Measurements from ENCODE around the gene DNMT3A. TPM values are rescaled to one million over a fixed set of nuclear protein-coding genes. Genes with fewer than 3 reads are reported as not detected.

Gene DNMT3A
- total and polyA plus RNA-seq, 2 of the 8 experiments (the other 6 are each of a cell fraction or from before 2014, with no cell fraction given) = 33.6 to 178 TPM

GRCh38 chr2:25255745-25256487, 85.8 kb downstream of the DNMT3A start:
- 92% methylated on average over 15 of the region's 15 CpGs; no CpG with 5 or more reads in 1 of the 2 experiments for WGBS, 2 experiments (ENCODE audit: extremely low coverage in 1 of 2, insufficient coverage in 1 of 2, insufficient read length in 1 of 2, insufficient replicate concordance in 2 of 2, low coverage in 1 of 2, low lambda C conversion rate in 2 of 2, missing lambda C conversion rate in 1 of 2)
- POLR2A ChIA-PET (ENCODE audit: partially characterized antibody) = interaction anchor here (1.0 to 10.8 kb wide), 4 partner anchors 14 to 22 kb away, joined by 3 to 135 read pairs (median 24); no protein-coding TSS in a partner anchor
- H3K27ac ChIP-seq (ENCODE audit: low read depth, low read length) = no peak overlapping the region
- TF ChIP-seq POU5F1 (IDR thresholded peaks at IDR 0.05; ENCODE audit: low read depth, low read length) = no peak
- no peak for TF ChIP-seq RXRA (IDR thresholded peaks at IDR 0.05; ENCODE audit: insufficient read depth, low read depth, low read length)
- no peak for TF ChIP-seq RBBP5 (IDR thresholded peaks at IDR 0.05; ENCODE audit: borderline replicate concordance, low read depth, low read length)
- TF ChIP-seq CTCF (IDR thresholded peaks at IDR 0.05; ENCODE audit: control extremely low read depth in 1 of 3, insufficient read depth in 1 of 3, low read depth in 1 of 3, low read length in 3 of 3) = no peak
- TF ChIP-seq SP1 (IDR thresholded peaks at IDR 0.05; ENCODE audit: low read depth, low read length) = no peak
- no peak for TF ChIP-seq CTBP2 (IDR thresholded peaks at IDR 0.05; ENCODE audit: borderline replicate concordance, insufficient read depth, insufficient read length, low read length)
- TF ChIP-seq JUN (IDR thresholded peaks at IDR 0.05; ENCODE audit: low read depth, low read length) = no peak
- no peak for TF ChIP-seq GTF2F1 (IDR thresholded peaks at IDR 0.05; ENCODE audit: borderline replicate concordance, low read depth, low read length)

More at GRCh38 chr2:25255745-25256487, 85.8 kb downstream of the DNMT3A start:
- no peak overlapping the region for H4K5ac ChIP-seq (ENCODE audit: insufficient read length, low read depth, low read length)
- H3K79me2 ChIP-seq (ENCODE audit: control insufficient read depth in 1 of 2, insufficient read depth in 2 of 2, low read length in 2 of 2) = peaks cover 0 to 8% of the 10 kb centered on the region in 2 experiments; a peak in 2 of 4 replicates
- no peak overlapping the region for H3K56ac ChIP-seq (replicated peaks; ENCODE audit: insufficient read length, low read depth, low read length)
- 0 out of 2 replicates have a peak overlapping the region, but pooled peaks have one; percentile 32 for H2AK5ac ChIP-seq (ENCODE audit: low read depth, low read length)
- no peak overlapping the region for H3K4me3 ChIP-seq (ENCODE audit: extremely low read depth in 1 of 4, insufficient read depth in 2 of 4, low read depth in 3 of 4, low read length in 4 of 4)
- H2AFZ ChIP-seq (ENCODE audit: low read length) = no peak overlapping the region
- no peak overlapping the region for H2BK120ac ChIP-seq (replicated peaks; ENCODE audit: low read depth, low read length)
- H3K14ac ChIP-seq (ENCODE audit: insufficient read length) = no peak overlapping the region
- CTCF ChIA-PET (ENCODE audit: partially characterized antibody) = interaction anchor here (0.7 to 1.0 kb wide), 2 partner anchors 53 to 311 kb away, joined by 3 read pairs; no protein-coding TSS in a partner anchor
- peak overlapping the region; percentile 93; the same call in 1 of the 2 replicates for H2BK12ac ChIP-seq (ENCODE audit: low read depth, low read length)
- peaks cover 5% of the 10 kb centered on the region for H3K79me1 ChIP-seq (ENCODE audit: low read depth, low read length)
- H2BK20ac ChIP-seq (ENCODE audit: low read length) = 0 out of 2 replicates have a peak overlapping the region, but pooled peaks have one; percentile 48
- no peak overlapping the region for H3K4ac ChIP-seq (replicated peaks; ENCODE audit: insufficient read length, low read depth, low read length)
- no peak overlapping the region for H3K18ac ChIP-seq (ENCODE audit: extremely low read depth, low read length)
- H3K36me3 ChIP-seq (ENCODE audit: control insufficient read depth in 2 of 4, insufficient read depth in 4 of 4, low read length in 3 of 4) = no peaks in the 10 kb centered on the region
- FAIRE-seq (no peak), DNase-seq (ENCODE audit: low read depth in 1 of 2, low spot score in 2 of 2) (no peak)
- peaks cover 7% of the 10 kb centered on the region; the same call in 1 of the 2 replicates for H3K23me2 ChIP-seq (ENCODE audit: low read depth, low read length)
- no peak overlapping the region for H3K23ac ChIP-seq (ENCODE audit: insufficient read length)
- no peaks in the 10 kb centered on the region for H4K20me1 ChIP-seq (replicated peaks in 1 of 2; ENCODE audit: control insufficient read depth in 1 of 2, insufficient read depth in 2 of 2, low read length in 2 of 2)
- H3K4me2 ChIP-seq (ENCODE audit: insufficient read depth in 1 of 2, low read depth in 2 of 2, low read length in 2 of 2) = no peak overlapping the region
- H3K27me3 ChIP-seq (replicated peaks in 1 of 4; ENCODE audit: control insufficient read depth in 3 of 4, extremely low read depth in 1 of 4, insufficient read depth in 3 of 4, low read length in 3 of 4) = no peaks in the 10 kb centered on the region; a peak in 1 of 7 replicates
- no peaks in the 10 kb centered on the region for H3K9me3 ChIP-seq (ENCODE audit: insufficient read depth in 2 of 2, low read depth in 1 of 2, low read length in 1 of 2)
- H2BK5ac ChIP-seq (ENCODE audit: low read depth, low read length) = no peak overlapping the region
- H3K9ac ChIP-seq (replicated peaks in 1 of 4; ENCODE audit: extremely low read depth in 1 of 4, low read depth in 3 of 4, low read length in 3 of 4) = no peak overlapping the region; a peak in 2 of 7 replicates
- H2BK15ac ChIP-seq (ENCODE audit: low read length) = peak overlapping the region; percentile 61
- no peak overlapping the region for H4K8ac ChIP-seq (ENCODE audit: extremely low read depth, insufficient read depth, low read length)
- H4K91ac ChIP-seq (replicated peaks; ENCODE audit: insufficient read length, low read length) = no peak overlapping the region
- peaks cover 35 to 51% (median 40%) of the 10 kb centered on the region in 4 experiments for H3K4me1 ChIP-seq (replicated peaks in 1 of 4; ENCODE audit: control insufficient read depth in 3 of 4, insufficient read depth in 4 of 4, low read length in 3 of 4)
